ENCODE data around the gene MRC1. TPM values are rescaled to one million over a fixed set of nuclear protein-coding genes. Genes with fewer than 3 reads are reported as not detected.

Gene MRC1
- total and polyA plus RNA-seq, 2 experiments from 2014 or later, result 0.03 to 0.22 TPM

- Histone ChIP-seq H3K4me1 (ENCODE audit: low read depth) (no peaks in the 10 kb centered on the region), H3K9me3 (ENCODE audit: low read depth) (no peaks in the 10 kb centered on the region)
- TF ChIP-seq CTCF (IDR thresholded peaks at IDR 0.05; ENCODE audit: low read depth, low read length), result no peak
Measured at GRCh38 chr10:17795083-17795482, 14.1 kb upstream of the MRC1 start.

GRCh38 chr10:17795813-17796594 lies 13.1 kb upstream of the MRC1 start:
- no peak for TF ChIP-seq CTCF (IDR thresholded peaks at IDR 0.05; ENCODE audit: low read depth, low read length)
- no peak overlapping the region for H3K4me3 ChIP-seq
- no peak overlapping the region for H3K27ac ChIP-seq
- no peaks in the 10 kb centered on the region for H3K36me3 ChIP-seq
- H3K4me1 ChIP-seq (ENCODE audit: low read depth), result no peaks in the 10 kb centered on the region
- DNase-seq (ENCODE audit: low read depth in 1 of 2, low spot score in 1 of 2), result no peak
- no peaks in the 10 kb centered on the region for H3K9me3 ChIP-seq (ENCODE audit: low read depth)
- no peaks in the 10 kb centered on the region for H3K27me3 ChIP-seq

More at GRCh38 chr10:17795083-17795482, 14.1 kb upstream of the MRC1 start:
- Histone ChIP-seq H3K36me3 (no peaks in the 10 kb centered on the region), H3K4me3 (no peak overlapping the region), H3K27me3 (no peaks in the 10 kb centered on the region), H3K27ac (no peak overlapping the region)
- DNase-seq (ENCODE audit: low read depth in 1 of 2, low spot score in 1 of 2), result no peak

GRCh38 chr10:17801507-17801906 lies 7.6 kb upstream of the MRC1 start:
- no peak for TF ChIP-seq CTCF (IDR thresholded peaks at IDR 0.05; ENCODE audit: low read depth, low read length)
- no peak overlapping the region for H3K27ac ChIP-seq
- no peak for DNase-seq (ENCODE audit: low read depth in 1 of 2, low spot score in 1 of 2)
- H3K27me3 ChIP-seq, result no peaks in the 10 kb centered on the region
- H3K4me3 ChIP-seq, result no peak overlapping the region
- H3K4me1 ChIP-seq (ENCODE audit: low read depth), result no peaks in the 10 kb centered on the region
- H3K36me3 ChIP-seq, result no peaks in the 10 kb centered on the region
- no peaks in the 10 kb centered on the region for H3K9me3 ChIP-seq (ENCODE audit: low read depth)

GRCh38 chr10:17802350-17802749 lies 6.8 kb upstream of the MRC1 start:
- Histone ChIP-seq H3K36me3 (no peaks in the 10 kb centered on the region), H3K27ac (no peak overlapping the region), H3K4me1 (ENCODE audit: low read depth) (no peaks in the 10 kb centered on the region), H3K27me3 (no peaks in the 10 kb centered on the region), H3K4me3 (no peak overlapping the region), H3K9me3 (ENCODE audit: low read depth) (no peaks in the 10 kb centered on the region)
- TF ChIP-seq CTCF (IDR thresholded peaks at IDR 0.05; ENCODE audit: low read depth, low read length), result no peak
- DNase-seq (ENCODE audit: low read depth in 1 of 2, low spot score in 1 of 2), result no peak

- H3K27me3 ChIP-seq, result no peaks in the 10 kb centered on the region
- no peaks in the 10 kb centered on the region for H3K4me1 ChIP-seq (ENCODE audit: low read depth)
- H3K9me3 ChIP-seq (ENCODE audit: low read depth), result no peaks in the 10 kb centered on the region
- H3K27ac ChIP-seq, result no peak overlapping the region
- TF ChIP-seq CTCF (IDR thresholded peaks at IDR 0.05; ENCODE audit: low read depth, low read length), result no peak
- no peaks in the 10 kb centered on the region for H3K36me3 ChIP-seq
- peak in 1 of 2 donors; percentile 50 for DNase-seq (ENCODE audit: low read depth in 1 of 2, low spot score in 1 of 2)
- H3K4me3 ChIP-seq, result no peak overlapping the region
Measured at GRCh38 chr10:17802976-17803375, 6.2 kb upstream of the MRC1 start.

Data from cardiac muscle cell (in vitro differentiated cells and primary cell).